CD4-positive, alpha-beta T cell treated with Interleukin-12 subunit alpha and Interleukin-12 subunit beta, for 1 hour (primary cell): Measurements from ENCODE around the gene ANKRD11.
"Not testable (repeated sequence)": the region's sequence is repeated elsewhere in the genome, so short reads cannot be mapped to it uniquely, and the experiment has no call there.

Source experiments
- DNase-seq: peaks from one replicate; pipeline ENCODE4 v3.0.0-alpha.2; 2020

Gene ANKRD11

DNA sequence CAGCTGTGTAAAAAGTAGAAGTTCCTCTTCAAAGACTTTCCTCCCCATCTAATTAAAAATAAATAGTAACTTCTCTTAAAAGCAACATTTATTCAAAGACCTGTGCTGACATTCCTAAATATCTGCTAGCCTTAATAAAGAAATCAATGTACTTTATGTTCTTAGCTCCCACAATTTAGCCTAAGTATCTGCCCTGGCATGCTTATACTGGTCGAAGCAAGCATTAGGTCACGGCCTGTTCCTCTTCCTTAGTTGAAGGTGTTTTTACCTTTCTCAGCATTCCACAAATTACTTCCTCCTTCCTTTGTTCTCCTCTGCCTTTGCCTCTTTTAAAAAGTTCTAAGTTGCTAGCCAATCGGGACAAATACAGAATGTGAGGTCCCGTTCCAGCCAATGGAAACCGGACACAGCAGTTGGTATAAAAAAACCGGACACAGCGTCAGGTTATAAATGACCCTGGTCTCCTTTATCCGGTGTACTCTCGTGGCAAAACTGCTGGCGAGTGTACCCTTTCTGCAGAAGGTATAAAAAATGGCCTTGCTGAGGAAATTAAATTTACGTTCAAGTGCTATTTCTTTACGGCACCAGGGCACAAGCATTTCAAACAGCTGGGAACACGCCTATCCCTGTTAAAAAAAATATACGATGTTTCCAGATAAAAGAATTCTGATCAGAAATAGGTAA lies 127.7 kb downstream of the ANKRD11 start:
- not testable (repeated sequence) for DNase-seq

DNA sequence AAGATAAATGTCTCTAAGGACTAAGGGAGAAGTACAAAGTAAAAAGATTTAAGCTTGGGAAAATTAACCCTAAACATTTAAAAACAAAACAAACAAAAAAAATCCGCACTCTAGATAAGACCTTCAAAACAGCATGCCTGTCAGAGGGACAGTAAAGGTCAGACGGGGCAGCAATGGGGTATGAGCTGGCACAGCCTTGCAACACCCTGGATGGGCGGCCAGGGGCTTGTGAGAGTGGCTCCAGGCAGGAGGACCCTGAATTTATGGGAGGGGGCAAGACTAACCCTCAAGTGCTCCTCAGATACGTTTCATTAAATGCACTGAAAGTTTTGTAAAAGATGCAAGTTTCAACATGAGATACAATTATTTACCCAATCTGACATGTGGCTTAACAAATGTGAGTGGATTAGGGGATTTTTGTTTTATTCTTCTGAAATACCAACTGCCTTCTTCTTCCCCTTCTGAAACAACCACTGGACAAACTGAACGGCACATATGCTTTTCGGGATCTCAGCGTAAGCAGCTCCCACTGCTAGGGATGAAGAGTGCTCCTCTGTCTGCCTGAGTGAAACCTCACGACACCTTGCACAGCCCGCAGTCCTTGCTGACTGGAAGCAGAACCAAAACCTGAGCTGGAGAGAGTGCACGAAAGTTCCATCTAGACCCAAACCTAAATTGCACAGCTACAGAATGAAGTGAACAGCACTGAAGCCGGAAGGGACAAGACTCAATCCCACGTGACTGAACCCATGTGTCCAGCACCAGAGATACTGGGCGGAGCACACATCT lies 128.4 kb downstream of the ANKRD11 start:
- DNase-seq = no peak

DNA sequence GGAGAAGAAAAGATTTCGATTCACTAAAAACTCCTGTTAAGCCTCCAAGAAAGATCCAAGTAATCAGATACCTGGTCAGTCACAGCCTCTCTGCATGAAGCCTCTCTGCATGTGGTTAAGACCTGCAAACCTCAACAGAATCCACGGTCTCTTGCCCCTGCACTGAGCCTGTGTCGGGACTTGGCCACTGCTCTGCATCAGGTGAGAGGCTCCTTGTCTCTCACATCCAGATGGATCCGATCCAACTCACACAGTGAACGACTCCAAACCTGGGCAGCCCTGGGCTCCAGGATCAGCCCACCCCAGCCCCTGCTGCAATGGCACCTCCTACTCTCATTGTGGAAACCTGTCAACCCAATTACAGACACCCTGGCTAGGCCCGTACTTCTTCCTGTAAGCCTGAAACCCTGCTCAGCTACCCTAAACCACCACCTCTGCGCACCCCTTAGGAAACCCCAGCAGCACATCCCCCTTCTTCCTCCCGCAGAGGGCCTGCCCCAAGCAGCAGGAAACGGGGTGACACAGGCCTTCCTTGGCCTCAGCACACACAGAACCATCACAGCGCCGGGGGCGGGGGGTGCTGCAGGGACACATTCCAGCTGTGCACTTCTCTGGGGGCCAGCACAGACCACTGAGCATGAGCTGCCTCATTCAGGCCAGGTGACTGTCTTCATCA lies 129.5 kb downstream of the ANKRD11 start:
- peak; percentile 78 for DNase-seq

DNA sequence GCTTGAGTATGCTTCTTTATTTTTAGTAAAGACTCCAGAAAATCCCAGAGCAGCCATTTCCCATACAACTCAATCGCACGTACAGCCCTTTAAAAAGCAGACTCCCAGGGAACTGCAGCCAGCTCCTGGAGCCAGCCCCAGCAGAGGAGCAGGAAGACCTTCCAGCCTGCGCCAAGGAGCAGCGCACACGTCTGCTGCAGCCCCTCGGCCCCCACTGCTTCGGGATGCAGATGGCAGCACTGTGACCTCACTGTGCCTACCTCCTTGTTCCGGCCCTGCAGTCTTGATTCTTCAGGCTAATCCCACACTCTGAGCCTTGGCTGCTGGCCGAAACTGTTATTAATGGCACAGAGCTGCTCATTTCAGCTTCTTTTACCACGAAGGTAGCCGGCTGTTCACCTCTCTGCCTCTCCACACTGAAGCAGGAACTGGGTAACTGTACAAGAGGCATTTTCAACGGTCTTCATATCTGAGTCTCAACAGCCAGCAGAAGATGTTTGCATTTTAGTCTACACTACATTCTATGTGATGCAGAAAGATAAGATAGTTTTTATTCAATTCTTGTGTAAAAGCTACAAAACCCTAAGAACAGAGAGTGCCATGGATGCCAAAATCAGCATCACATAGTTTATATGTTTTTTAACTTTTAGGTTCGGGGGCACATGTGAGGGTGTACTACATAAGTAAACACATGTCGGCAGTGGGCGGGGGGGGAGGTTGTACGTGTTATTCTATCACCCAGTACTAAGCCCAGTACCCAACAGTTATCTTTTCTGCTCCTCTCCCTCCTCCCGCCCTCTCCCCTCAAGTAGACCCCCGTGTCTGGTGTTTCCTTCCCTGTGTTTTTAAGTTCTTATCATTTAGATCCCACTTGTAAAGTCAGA lies 130.9 kb downstream of the ANKRD11 start:
- no peak for DNase-seq

DNA sequence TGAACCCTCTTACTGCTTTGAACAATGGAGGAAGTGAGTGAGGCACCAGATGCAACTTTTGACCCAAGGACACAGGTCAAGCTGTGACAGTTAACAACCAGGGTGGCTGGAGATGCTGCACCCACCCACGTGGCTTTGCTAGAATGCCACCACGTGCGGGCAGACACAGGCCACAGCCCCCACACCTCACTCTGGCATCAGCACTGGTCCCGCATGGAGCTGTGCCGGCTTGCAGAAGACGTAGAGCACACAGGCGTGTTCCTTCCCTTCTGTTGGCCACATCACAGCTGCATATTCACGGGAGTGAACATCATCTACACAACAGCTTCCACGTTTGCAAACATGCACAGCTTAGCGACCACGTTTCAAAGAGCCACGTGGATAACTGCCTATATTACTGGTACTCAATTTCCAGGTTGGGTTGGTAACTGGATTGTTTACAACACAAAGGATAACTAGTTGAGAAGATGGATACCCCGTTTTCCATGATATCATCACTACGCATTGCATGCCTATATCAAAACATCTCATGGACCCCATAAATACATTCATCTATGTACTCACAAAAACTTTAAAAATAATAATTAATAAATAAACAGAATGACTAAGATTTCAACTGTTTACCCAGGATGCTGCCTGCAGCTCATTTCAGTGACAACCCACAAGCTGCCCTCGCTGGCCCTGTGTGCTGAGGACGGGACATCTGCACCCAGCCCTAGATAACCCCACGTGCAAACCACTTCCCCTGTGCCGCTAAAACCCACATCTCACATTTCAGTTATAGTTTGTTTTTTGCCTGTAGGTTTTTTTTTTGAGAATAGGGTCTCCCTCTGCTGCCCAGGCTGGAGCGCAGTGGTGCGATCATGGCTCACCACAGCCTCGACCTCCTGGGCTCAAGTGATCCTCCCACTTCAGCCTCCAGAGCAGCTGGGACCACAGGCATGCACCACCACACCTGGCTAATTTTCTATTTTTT lies 132.0 kb downstream of the ANKRD11 start:
- peak; percentile 63 for DNase-seq

DNA sequence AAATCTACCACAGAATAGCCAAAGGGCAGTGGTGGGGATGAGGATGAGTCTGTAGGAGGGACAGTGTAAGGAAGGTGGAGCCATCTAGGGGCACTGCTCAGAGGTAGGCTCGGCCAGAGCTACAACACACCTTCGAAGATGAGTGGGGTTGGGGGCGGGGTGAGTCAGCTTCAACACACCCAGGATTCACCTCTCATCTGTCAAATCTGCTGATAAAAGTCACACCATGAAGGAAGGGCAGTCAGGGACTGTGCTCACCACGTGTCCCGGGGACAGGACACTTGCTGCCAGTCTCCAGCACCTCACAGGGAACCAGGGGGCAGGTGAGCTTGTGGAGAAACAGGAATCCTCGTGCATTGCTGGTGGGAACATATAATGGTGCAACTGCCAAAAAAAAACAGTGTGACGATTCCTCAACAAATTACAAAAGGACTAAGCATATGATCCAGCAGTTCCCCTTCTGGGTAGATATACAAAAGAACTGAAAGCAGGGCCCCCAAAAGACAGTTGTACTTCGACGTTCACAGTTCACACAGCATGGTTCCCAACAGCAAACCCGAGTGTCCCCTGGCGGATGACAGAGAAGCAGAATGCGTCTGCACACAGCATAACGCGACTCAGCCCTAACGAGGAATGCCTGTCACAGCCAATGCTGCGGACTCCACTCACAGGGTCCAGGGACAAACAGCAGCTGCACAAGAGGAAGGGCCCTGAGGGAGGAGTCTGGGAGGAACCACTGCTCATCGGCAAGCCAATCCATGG lies 133.1 kb downstream of the ANKRD11 start:
- DNase-seq = peak; percentile 25

DNA sequence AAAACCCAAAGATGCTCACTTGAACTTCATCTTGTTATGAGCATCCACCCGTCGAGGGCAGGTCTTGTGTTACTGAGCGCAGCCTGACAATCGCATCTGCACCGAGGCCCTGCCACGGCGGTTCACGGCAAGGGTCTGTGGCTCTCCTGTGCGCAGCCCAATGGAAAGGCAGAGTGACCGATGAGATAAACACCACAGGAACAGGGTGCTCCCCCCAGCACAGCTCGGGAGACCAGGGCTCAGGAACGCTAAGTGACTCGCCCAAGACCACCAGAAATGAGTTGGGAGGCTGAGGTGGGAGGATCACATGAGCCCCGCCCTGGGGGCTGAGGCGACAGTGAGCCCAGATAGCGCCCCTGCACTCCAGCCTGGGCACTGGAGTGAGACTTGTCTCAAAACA lies 134.7 kb downstream of the ANKRD11 start:
- no peak for DNase-seq

DNA sequence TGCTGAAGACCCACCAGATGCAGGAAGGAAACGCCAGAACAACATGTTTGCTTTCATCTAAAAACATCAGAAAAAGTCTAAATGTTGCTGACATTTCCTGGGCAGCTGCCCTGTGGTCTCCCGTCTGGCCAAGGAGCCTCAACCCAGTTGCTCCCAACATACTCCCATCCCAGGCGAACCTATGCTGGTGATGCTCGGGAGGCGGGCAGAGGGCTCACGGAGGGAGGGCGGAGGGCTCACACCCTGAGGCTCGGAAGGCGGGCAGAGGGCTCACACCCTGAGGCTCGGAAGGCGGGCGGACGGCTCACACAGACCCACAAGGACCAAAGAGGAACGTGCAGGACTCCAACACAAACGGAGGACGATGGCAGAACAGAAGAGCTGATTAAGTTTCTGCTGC lies 135.4 kb downstream of the ANKRD11 start:
- no peak for DNase-seq

DNA sequence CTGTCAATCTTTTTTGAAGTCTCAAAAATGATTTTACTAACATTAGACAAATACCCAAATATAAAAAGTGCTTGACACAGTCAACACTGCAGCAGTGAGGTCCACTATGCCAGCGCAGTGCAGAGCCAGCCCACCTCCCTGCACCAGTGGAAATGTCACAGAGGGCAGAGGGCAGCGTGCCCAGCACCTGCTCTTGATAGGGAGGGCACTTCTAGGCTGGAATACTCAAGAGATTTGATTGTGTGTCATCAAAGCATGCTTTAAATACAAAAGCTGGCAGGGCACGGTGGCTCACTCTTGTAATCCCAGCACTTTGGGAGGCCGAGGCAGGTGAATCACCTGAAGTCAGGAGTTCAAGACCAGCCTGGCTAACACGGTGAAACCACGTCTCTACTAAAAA lies 136.0 kb downstream of the ANKRD11 start:
- no peak for DNase-seq

DNA sequence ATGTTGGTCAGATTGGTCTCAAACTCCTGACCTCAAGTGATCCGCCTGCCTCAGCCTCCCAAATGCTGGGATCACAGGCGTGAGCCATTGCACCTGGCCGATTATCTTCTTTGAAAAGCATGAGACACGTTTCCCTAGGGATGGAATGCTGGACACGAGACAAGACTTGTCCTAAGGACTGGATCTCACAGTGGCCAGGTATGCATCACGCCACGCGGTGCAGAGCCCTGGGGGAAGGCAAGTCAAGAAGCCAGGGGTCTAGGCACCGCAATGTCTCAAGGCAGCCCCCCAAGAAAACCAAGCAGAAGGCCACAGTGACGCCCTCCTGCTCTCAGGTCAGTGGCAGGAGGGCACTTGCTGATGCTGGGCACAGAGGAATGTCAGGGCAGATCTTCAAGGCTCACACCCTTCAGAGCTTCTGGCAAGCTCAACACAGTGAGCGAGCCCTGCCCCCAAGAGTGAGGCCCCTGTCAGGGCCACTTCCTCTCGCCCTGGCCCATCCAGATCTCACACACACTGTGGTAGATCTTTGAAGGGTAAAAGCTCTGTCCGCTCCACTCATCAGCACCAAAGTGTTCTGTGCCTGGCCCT lies 138.2 kb downstream of the ANKRD11 start:
- no peak for DNase-seq

DNA sequence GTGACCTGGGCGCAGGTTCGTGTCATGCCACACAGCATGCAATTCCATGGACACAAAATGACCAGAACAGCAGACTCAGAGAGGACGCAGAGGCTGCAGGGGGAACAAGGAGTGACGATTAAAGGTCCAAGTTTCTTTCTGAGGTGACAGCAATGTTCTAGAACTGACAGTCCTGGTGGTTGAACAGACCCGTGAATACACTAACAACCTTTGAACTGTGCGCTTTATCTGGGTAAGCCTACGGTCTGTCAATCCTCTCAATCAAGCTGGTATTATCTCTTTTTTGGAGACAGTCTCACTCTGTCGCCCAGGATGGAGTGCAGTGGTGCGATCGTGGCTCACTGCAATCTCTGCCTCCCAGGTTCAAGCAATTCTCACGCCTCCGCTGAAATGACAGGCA lies 138.7 kb downstream of the ANKRD11 start:
- no peak for DNase-seq

DNA sequence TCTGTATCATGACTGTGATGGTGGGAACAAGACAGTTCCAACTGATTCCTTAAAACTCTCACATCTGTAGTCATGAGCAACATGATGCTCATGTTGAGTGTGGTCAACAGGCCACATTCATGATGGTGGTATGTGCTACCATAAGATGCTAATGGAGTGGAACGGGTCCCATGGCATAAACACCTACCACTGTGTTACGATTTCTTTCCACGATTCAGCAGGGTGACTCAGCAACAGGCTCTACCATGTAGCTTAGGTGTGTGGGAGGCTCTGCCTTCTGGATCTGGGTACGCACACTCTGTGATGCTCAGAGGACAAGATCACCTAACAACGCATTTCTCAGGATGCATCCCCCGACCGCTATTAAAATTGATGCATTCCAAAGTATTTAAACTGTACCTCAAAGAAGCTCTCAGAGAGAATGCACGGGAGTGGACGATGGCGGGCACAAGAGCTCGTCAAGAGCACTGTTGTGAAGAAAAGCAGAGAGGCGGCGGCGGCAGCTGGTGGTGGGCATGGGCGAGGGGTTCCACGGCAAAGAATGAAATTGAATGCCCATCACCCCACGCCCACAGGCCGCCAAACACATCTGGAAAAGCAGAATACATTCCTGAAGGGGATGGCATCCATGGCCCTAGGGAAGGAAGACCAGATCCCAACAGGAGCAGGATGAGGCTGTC lies 139.5 kb downstream of the ANKRD11 start:
- DNase-seq = no peak

DNA sequence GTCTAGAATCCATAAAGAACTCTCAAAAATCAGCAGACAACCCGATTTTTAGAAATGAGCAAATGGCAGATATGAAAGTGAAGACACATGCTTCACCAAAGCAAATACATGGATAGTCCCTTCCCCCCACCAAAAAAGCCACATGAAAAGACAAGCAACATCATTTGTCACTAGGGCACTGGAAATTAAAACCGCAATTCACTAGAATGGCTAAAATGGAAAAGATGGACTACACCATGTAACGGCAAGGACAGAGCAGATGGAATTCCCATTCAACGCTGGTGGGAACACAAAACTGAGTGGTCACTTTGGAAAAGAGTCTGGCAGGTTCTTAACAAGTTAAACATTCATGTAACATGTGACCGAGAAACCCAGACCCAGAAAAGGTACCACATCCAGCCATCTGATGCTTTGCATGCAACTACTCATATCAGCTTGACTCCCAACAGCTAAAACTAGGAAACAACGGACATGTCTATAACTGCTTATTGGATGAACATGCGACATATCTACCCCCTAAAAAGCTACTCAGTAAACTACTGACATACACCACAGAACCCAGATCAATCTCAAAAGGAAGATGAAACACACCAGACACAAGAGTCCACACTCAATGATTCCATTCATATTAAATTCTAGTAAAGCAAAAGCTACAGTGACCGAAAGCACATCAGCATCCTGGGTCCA lies 140.3 kb downstream of the ANKRD11 start:
- DNase-seq = peak; percentile 20

DNA sequence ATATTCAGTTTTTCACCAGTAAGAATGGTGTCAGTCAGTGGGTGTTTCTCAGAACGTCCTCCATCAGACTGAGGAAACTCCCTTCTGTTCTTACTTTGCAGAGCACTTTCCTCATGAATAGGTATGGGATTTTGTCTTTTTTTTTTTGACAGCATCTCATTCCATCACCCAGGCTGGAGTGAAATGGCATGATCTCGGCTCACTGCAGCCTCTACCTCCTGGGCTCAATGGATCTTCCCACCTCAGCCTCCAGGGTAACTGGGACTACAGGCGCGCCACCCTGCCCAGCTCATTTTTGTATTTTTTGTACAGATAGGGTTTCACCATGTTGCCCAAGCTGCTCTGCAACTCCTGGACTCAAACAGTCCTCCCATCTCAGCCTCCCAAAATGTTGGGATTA lies 142.6 kb downstream of the ANKRD11 start:
- no peak for DNase-seq

DNA sequence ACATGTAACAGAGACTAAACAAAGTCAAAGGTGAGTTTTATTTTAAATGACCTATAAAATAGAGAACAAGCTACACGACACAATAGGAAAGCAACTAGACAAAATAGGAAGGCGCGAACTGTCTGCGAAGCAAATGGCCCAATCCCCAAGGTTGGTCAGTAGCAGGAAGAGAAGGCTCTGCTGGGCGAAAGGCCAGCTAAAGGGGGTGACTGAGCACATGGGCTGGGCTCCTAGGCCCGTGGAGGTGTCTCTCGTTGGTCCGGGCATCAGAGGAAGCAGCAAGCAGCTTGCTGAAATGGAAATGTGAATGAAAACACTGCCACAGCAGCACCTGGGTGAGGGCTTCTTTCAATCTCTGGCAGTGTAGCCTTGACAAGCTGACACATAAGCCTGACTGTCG lies 143.5 kb downstream of the ANKRD11 start:
- DNase-seq = no peak

DNA sequence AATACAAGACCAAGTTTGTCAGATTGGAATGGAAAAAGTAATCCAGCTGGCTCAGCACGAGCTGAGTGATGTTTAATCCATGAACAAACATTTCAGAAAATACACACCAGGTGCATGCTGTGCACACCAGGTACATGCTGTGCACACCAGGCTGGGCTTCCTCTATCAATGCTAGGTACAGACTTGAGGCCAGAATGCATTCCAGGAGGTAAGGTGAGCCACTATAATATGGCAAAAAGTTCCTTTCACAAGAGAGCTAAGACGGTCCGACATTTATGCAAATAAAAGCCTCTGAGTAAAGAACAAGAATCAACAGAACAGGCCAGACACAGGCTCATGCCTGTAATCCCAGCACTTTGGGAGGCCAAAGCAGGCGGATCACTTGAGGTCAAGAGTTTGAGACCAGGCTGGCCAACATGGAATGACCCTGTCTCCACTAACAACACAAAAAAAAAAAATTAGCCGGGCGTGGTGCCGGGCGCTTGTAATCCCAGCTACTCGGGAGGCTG lies 144.7 kb downstream of the ANKRD11 start:
- no peak for DNase-seq

DNA sequence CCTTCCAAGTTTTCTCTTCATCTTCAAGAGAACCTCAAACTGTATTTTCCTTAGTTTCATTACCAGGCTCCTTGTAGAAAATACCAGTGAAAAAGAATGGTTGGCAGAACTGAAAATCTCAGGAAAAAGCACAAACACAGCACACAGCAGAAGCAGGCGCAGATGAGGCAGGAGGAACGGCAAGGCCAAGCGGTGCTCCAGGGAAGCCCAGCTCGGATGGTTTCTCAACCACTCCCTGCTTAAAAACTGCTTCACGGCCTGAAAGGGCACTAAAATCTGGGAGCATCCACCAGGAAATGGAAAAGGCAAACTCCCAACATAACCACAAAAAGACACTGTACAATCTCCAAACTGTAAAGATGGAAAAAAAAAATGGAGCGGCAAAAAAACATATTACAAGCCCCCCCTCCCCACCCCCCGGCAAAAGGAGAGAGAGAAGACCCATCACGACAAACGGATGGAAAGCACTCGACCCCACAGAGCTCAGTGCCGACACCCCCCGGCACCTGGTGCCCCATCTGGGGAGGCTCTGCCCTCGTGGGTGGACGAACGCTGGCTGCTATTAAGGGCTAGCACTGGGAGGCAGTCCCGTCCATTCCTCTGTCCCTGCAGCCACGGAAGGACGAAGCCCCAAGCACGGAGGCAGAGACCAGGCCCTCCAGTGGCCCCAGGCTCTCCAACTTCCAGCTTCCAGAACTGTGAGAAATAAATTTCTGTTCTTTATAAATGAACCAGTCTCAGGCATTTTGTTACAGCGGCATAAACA lies 145.3 kb downstream of the ANKRD11 start:
- no peak for DNase-seq

DNA sequence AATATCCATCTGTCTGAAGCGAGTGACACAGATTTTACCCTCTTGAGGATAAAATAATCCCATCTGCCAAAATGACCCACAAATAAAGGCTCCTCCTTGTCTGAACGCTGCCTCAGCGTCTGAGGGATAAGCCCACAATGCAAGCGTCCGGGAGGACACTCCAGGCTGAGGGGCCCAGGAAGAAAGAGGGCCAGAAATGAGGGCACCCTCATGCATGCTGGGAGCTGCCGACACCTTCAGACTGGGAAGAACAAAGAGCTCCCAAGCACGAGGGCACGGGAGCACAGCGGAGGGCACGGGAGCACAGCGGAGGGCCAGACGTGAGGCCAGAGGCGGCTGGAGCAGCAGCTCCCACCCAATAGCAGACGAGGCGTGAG lies 145.9 kb downstream of the ANKRD11 start:
- DNase-seq = no peak
